WTC11 (cell line): Measurements from ENCODE around the gene ORM1.

Experiments used
- CTCF ChIP-seq: fragments of 200-600 bp; IDR thresholded peaks from 2 replicates; pipeline ENCODE4 v1.8.0; 2022; ENCODE audit warnings: antibody characterized with exemption
- E2F1 ChIP-seq: sonication (generic); formaldehyde crosslinking; IDR thresholded peaks from 2 replicates; pipeline ENCODE4 v1.8.0; 2022; ENCODE audit warnings: mild to moderate bottlenecking, missing genetic modification reagents
- ELF4 ChIP-seq: sonication (generic); formaldehyde crosslinking; IDR thresholded peaks from 2 replicates; pipeline ENCODE4 v1.8.1; 2022; ENCODE audit warnings: low read depth, mild to moderate bottlenecking, moderate library complexity, missing genetic modification reagents
- HMGXB4 ChIP-seq: sonication (generic); formaldehyde crosslinking; IDR thresholded peaks from 2 replicates; pipeline ENCODE4 v1.8.1; 2023; ENCODE audit warnings: mild to moderate bottlenecking, moderate library complexity, missing genetic modification reagents
- SMAD3 ChIP-seq: sonication (generic); formaldehyde crosslinking; IDR thresholded peaks from 2 replicates; pipeline ENCODE4 v1.8.0; 2022; ENCODE audit warnings: missing genetic modification reagents, mild to moderate bottlenecking, borderline replicate concordance
- ZBTB43 ChIP-seq: sonication (generic); formaldehyde crosslinking; IDR thresholded peaks from 2 replicates; pipeline ENCODE4 v1.8.1; 2023; ENCODE audit warnings: mild to moderate bottlenecking, missing genetic modification reagents

- TF ChIP-seq HMGXB4 = no peak
- no peak for TF ChIP-seq ZBTB43
- TF ChIP-seq E2F1 (CRISPR knock-in tag) = no peak
- TF ChIP-seq CTCF = no peak
- TF ChIP-seq SMAD3 = no peak
- no peak for TF ChIP-seq ELF4 (CRISPR knock-in tag)
Observed at GRCh38 chr9:114375386-114376175, 52.7 kb downstream of the ORM1 start.
